HG02938 (cell line): ENCODE measurements around the gene CRNN.

Source experiments
- ATAC-seq: cut with Tn5 transposase; IDR thresholded peaks from one replicate; pipeline ENCODE4 v1.9.1; 2021; ENCODE audit warnings: mild to moderate bottlenecking, moderate library complexity; ENCODE audit not compliant: unreplicated experiment

CRNN gene

DNA sequence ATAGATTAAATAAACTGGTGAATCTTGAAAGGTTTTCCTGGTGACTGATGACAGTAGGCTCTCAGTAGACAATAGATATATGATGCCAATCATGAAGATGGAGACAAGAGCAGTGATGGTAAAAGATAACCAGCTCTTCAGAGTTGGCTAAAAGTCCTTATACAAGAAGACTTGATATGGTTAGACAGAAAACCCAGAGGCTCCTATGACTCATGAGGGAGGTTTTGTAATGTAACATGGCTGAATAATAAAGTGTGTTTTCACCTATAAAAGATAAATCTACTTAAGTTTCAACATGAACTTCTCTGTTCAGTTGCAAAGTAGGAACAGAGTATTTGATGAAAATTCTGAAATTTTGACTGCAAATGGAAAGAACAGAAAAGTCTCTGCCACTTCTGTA, 12.7 kb upstream of the CRNN start:
- no peak for ATAC-seq

DNA sequence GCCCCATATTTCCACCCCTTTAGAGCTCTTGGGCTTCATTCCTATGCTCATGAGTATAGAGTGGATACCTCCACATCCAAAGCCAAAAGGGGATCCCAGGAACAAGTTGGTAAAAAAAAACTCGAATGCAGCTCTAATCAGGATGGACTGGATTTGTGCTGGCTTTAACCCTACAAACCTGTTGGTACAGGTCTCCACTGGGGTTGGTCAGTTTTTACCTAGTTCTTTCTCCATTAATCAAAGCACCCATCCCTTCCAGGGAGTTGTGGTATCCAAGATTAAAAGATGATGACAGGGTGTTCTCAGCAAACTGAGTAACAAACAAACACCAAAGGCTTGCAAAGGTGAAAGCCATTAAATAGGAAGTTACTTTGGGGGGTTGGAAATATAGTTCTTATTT, 5.9 kb upstream of the CRNN start:
- no peak for ATAC-seq

GRCh38 chr1:152415454-152416227, 1.6 kb upstream of the CRNN start:
- ATAC-seq: no peak

GRCh38 chr1:152412756-152413155, 1.3 kb downstream of the CRNN start:
- ATAC-seq: no peak

DNA sequence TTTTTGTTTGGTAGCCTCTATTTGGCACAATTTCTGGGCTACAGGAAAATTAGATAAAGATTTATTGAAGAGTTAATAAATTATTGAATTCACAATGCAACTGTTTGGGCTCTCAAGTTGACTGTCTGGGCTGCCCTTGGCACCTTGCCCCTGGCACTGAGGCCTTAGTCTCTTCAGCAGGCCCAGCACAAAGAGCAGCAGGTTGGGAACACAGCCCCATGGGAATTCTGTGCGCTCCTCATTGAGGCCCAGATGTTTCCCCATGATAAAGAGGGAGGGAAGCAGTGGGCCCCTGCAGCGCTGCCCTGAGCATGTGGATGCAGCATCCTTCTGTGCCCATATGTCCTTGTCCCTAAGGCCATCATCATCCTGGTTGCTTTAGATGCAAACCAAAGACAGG, 2.9 kb downstream of the CRNN start:
- ATAC-seq: no peak

DNA sequence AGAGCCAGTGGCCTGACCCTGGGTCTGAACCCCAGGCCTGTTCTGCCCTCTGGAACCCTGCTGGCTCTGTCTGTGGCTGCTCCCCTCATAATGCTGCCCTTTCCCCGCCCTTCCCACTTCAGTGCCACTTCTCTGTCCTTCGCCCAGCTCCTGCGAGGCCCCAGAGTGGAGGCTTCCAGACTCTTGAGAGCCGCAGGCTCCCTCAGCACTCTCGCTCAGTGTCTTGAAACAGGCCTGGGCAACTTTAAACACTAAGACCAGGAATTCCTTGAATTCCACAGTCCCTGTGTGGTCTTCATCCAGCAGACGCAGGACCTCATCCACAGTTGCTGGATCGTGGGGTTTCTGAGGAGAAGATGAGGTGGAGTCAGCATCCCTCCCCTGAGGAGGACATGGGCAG, 3.5 kb downstream of the CRNN start:
- ATAC-seq: no peak

- no peak for ATAC-seq
Observed at GRCh38 chr1:152410028-152410427, 4.0 kb downstream of the CRNN start.

GRCh38 chr1:152408664-152409063, 5.4 kb downstream of the CRNN start:
- no peak for ATAC-seq

DNA sequence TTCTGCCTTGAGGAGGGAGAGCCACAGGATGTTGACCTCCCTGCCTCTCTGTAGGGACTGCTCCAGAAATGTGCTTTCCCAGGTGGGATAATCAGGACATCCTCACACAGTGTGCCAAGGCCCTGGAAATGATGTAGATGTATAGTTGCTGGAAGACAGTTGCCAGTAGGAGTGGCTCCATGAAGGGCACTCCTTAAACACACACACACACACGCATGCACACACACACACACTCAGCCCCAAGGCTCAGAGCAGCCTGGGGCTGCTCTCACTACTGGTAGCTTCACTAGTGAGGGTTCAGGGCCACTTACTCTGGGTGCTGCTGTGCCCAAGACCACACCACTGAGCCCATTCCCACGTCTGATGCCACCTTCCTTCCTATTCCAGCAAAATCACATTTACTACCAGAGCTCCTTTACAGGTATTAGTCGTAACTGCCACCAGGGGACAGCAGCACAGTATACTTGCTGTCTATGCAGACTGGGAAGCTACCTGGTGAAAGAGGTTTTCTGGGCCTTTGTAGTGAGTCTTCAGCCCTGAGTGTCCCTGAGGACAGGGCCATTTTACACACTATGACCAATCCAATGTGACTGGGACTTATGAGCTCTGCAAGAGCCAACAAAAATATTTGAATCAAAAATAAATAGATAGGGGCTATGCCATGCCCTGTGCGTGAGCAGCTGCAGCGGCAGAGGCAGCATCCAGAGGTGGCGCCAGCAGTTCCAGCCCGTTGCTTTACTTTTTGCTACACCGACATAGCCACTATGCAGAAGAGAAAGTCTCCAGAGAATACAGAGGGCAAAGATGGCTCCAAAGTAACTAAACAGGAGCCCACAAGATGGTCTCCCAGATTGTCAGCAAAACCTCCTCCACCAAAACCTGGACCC, 15.0 kb downstream of the CRNN start:
- no peak for ATAC-seq

DNA sequence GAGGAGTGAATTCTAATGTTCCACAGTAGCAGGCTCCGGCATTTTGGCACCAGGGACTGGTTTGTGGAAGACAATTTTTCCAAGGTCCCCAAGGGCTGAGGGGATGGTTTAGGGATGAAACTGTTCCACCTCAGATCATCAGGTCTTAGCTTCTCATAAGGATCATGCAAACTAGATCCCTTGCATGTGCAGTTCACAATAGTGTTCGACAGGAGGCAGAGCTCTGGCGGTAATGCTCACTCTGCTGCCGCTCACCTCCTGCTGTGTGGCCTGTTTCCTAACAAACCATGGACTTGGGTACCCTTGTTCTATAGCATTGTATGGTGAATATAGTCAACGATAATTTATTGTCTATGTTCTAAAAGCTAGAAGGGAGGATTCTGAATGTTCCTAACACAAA, 16.6 kb downstream of the CRNN start:
- ATAC-seq: no peak

DNA sequence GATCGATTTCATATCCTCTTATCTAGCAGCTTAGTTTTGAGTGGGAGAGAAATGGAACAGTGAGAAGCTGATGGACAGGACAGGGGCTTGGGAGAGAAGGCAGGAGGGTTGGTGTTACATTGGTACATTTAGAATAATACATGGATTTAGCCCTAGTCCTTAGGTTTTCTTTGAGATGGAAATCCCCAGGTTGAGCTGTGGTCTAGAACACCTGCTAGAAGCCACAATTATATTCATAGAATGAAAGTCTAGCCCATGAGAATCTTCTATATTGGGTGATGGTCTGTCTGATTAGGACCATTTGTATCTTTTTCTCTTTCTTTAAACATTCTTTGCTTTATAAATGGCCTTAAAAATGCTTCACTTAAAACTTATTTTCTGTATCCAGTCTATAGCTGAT, 19.9 kb downstream of the CRNN start:
- no peak for ATAC-seq

DNA sequence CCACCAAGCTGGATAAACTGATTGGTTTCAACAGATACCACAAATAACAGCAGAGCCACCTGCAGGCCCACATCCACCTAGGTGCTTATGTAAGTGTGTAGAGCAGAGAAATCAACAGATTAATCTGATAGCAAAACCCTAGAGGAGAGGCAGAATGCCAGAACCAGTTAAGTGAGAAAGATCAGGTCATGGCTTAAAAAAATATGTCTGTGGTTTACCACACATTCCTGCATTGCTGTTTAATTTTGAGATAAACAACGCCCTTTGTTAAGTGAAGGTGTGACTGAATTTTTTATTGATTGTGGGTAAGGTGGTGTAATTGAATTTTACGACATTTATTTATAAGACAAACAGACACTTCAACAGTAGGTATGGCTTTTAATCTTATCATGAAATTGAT, 21.2 kb downstream of the CRNN start:
- no peak for ATAC-seq

GRCh38 chr1:152388889-152389288, 25.2 kb downstream of the CRNN start:
- no peak for ATAC-seq

- ATAC-seq: no peak
Observed at GRCh38 chr1:152386940-152387339, 27.1 kb downstream of the CRNN start.

DNA sequence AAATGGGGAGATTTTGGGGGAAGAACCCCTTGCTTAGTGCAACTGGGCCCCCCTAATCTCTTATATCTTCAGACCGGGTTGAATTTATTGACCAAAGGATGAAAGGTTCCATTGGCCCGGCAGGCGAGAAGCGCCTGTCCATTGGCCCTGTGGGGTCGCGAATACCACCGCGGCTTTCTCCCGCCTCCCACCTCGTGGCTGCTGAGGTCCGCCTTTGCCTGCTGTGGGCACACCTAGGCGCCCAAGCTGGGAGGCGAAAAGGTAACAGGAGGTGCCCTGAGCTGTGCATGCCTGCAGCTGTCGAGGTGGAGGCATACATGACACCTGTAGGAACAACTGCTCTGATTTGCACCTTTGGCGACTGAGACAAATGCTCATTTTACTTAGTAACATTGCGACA, 33.1 kb downstream of the CRNN start:
- ATAC-seq: no peak

DNA sequence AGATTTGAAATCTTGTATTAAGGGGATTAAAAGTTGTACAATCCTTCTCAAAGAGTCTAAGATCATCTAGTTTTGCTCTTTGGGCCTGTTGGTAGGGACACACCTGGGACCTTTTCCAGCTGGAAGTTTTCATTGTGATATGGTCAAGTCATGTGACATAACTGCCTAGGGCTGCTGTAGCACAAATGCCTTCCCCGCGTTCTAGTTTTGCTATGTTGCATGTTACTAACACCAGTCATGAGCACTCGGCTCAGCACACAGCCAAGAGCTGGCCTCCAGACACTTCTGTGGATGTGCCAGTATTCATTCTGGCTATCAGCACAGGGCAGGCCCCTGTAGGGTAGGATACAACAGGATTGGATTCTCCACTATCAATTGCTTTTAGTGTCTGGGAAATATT, 39.6 kb downstream of the CRNN start:
- no peak for ATAC-seq

- ATAC-seq: no peak
Observed at GRCh38 chr1:152372672-152373071, 41.4 kb downstream of the CRNN start.

DNA sequence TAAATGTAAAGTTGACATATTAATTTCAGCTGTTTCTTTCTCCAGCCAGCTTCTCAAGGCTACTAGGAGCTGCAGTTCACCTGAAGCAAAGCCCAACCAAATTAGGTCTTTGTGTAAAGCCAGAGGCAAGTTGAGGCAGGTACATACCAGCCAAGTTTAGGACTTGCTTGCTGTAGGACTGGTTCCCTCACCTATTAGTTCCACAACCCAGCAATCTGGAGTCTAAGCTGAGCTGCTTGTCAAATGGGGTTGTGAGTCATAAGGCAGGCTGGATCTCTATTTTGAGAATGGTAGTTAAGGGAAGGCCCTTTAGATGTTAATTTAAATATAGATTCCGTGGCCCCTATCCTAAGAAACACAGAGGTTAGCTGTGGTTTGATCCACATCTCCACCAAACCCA, 46.6 kb downstream of the CRNN start:
- no peak for ATAC-seq

- ATAC-seq: no peak
Observed at GRCh38 chr1:152359906-152360305, 54.2 kb downstream of the CRNN start, which contains the start of gene FLG2. Gene FLG2 (minus strand): TSS chr1:152360006. CDS start chr1:152358884, 1,122 bp downstream.
